ENCODE results near the gene CAMK1D.

Gene CAMK1D

GRCh38 chr10:12577610-12578009 lies 228.3 kb downstream of the CAMK1D start:
- ChIA-PET CTCF (no interaction called here), POLR2A (no interaction called here)
- no peak overlapping the region for H3K4me3 ChIP-seq (ENCODE audit: low read depth, low read length)
- TF ChIP-seq CTCF (IDR thresholded peaks at IDR 0.05; ENCODE audit: insufficient read depth, low read length, missing control alignments) = no peak
- DNase-seq (ENCODE audit: low read depth, low spot score) = no peak

- ChIA-PET POLR2A (no interaction called here), CTCF (no interaction called here)
- no peak overlapping the region for H3K4me3 ChIP-seq (ENCODE audit: low read depth, low read length)
Measured at GRCh38 chr10:12579954-12580858, 230.9 kb downstream of the CAMK1D start.

GRCh38 chr10:12583891-12584595 lies 234.7 kb downstream of the CAMK1D start:
- no peak for DNase-seq (ENCODE audit: low read depth, low spot score)
- TF ChIP-seq CTCF (IDR thresholded peaks at IDR 0.05; ENCODE audit: insufficient read depth, low read length, missing control alignments) = no peak
- CTCF ChIA-PET = interaction anchor here (1.1 kb wide), 1 partner anchor 8 kb away, joined by 3 read pairs; no protein-coding TSS in a partner anchor
- H3K4me3 ChIP-seq (ENCODE audit: low read depth, low read length) = no peak overlapping the region
- POLR2A ChIA-PET = no interaction called here

More at GRCh38 chr10:12579954-12580858, 230.9 kb downstream of the CAMK1D start:
- no peak for TF ChIP-seq CTCF (IDR thresholded peaks at IDR 0.05; ENCODE audit: insufficient read depth, low read length, missing control alignments)
- DNase-seq (ENCODE audit: low read depth, low spot score) = no peak

GRCh38 chr10:12586741-12587140 lies 237.4 kb downstream of the CAMK1D start:
- ChIA-PET POLR2A (no interaction called here), CTCF (interaction anchor here (1.7 kb wide), 1 partner anchor 11 kb away, joined by 3 read pairs; no protein-coding TSS in a partner anchor)
- no peak for DNase-seq (ENCODE audit: low read depth, low spot score)
- H3K4me3 ChIP-seq (ENCODE audit: low read depth, low read length) = no peak overlapping the region
- no peak for TF ChIP-seq CTCF (IDR thresholded peaks at IDR 0.05; ENCODE audit: insufficient read depth, low read length, missing control alignments)

GRCh38 chr10:12587451-12587888 lies 238.1 kb downstream of the CAMK1D start:
- CTCF ChIA-PET = interaction anchor here (1.7 kb wide), 1 partner anchor 10 kb away, joined by 3 read pairs; no protein-coding TSS in a partner anchor
- TF ChIP-seq CTCF (IDR thresholded peaks at IDR 0.05; ENCODE audit: insufficient read depth, low read length, missing control alignments) = no peak
- H3K4me3 ChIP-seq (ENCODE audit: low read depth, low read length) = no peak overlapping the region
- DNase-seq (ENCODE audit: low read depth, low spot score) = no peak
- POLR2A ChIA-PET = no interaction called here
